HUES64 (cell line): ENCODE data around the gene CDX2. TPM values are rescaled to one million over a fixed set of nuclear protein-coding genes. Genes with fewer than 3 reads are reported as not detected.
"Not testable (repeated sequence)": the region's sequence is repeated elsewhere in the genome, so short reads cannot be mapped to it uniquely, and the experiment has no call there.

Experiments
- H3K27ac ChIP-seq: 2 replicates; pipeline ENCODE4 v1.7.0; 2013; ENCODE audit warnings: low read depth, low read length, inconsistent platforms
- H3K27me3 ChIP-seq: 2 replicates; pipeline ENCODE4 v1.6.1; 2013; ENCODE audit warnings: mild to moderate bottlenecking, low read length; ENCODE audit not compliant: insufficient read depth
- H3K36me3 ChIP-seq: 2 replicates; pipeline ENCODE4 v1.6.1; 2013; ENCODE audit warnings: mild to moderate bottlenecking, low read length; ENCODE audit not compliant: insufficient read depth
- H3K4me1 ChIP-seq: 2 replicates; pipeline ENCODE4 v1.6.1; 2013; ENCODE audit warnings: mild to moderate bottlenecking, low read length, moderate library complexity; ENCODE audit not compliant: insufficient read depth
- H3K4me3 ChIP-seq: 2 replicates; pipeline ENCODE4 v1.5.1; 2013; ENCODE audit warnings: mild to moderate bottlenecking, low read length, moderate library complexity
- H3K9ac ChIP-seq: 2 replicates; pipeline ENCODE4 v1.6.1; 2013; ENCODE audit warnings: mild to moderate bottlenecking, low read depth, low read length
- H3K9me3 ChIP-seq: 2 replicates; pipeline ENCODE4 v1.6.1; 2013; ENCODE audit warnings: low read depth, low read length; ENCODE audit not compliant: insufficient read depth
- WGBS: fragments of 150-250, 120-280 bp; methylation state at CpG from one replicate; pipeline ENCODE4 v1.1.7; 2013; ENCODE audit warnings: missing lambda C conversion rate; 5-methylcytosine and 5-hydroxymethylcytosine counted together
- polyA plus RNA-seq, 2 experiments: library from polyadenylated mRNA; stranded (reverse); fragments of 50-300 nt; gene quantifications; one replicate each; pipeline ENCODE4 v1.2.3, GENCODE V29; 2013

Gene CDX2, protein sequence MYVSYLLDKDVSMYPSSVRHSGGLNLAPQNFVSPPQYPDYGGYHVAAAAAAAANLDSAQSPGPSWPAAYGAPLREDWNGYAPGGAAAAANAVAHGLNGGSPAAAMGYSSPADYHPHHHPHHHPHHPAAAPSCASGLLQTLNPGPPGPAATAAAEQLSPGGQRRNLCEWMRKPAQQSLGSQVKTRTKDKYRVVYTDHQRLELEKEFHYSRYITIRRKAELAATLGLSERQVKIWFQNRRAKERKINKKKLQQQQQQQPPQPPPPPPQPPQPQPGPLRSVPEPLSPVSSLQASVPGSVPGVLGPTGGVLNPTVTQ
- 7.3 TPM for polyA plus RNA-seq (2013, experiment 1 of 2)
- polyA plus RNA-seq (2013, experiment 2 of 2): 13.1 TPM

DNA sequence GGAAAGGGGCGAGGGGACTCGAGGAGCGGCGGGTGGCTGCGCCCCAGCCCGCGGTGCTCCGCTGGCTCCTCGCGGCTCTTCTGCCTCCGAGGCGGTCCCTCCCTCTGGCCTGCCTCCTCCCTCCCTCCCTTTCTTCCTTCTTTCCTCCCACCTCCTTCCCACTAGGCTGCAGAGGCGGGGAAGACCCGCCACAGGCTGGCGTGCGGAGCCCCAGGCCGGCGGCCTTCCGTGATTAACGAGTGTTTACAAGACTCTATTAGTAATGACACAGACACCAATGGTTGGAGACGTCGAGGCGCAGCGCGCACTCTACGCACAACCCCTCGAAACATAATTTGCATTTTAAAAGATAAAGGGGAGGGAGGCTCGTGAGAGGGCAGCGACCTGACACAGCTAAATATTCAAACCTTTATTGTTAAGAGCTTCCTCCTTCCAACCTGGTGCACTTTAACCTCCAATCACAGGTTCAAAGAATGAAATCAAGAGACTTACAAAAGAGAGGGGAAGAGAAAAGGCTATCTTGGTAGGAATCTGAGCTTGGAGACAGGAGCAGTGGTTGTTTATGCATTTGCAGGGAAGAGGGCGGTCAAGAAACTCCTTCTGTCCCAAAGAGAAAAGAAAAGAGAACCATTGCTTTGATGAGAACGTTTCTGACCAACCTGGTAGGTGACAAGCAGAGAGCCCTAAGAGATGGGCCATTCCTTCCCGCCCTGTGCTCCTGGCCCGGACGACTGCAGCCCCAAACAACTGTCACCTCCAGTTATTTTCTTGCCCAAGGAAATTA is at the start of gene CDX2:
Gene CDX2, minus strand, starts transcription at position 234 of the 784 bp plus-strand sequence. CDS start 309 bp downstream, outside the sequence.
- Histone ChIP-seq H3K27ac (no peak within 1 kb of the TSS), H3K9ac (no peak within 1 kb of the TSS), H3K9me3 (no peaks in the 10 kb centered on the region), H3K4me3 (peak within 1 kb of the TSS; percentile 33), H3K27me3 (peaks cover 100% of the 10 kb centered on the region), H3K4me1 (peaks cover 37% of the 10 kb centered on the region), H3K36me3 (no peaks in the 10 kb centered on the region)
- WGBS: under 1% methylated on average over 32 of the region's 34 CpGs

DNA sequence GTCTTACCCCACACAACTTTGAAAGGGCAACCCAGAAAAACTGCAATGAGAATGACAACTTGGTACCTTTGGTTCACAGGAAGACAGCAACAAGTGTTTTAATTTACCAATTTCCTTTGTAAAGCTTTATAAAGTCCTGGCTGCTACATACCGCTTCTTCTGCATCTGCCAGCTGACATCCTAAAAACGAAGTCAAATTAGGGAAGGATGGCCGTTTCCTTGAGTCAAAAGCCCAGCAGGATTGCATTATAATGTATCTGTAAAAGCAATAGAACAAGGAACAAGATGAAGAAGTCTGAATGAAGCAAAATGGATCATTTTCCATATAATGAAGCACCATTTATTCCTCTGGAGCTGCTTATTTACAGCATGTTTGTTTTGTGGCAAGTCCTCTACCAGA is 45.2 kb upstream of the CDX2 start:
- 48% methylated on average over 3 of the region's 3 CpGs for WGBS
- no peak overlapping the region for H3K4me3 ChIP-seq
- H3K9me3 ChIP-seq: no peaks in the 10 kb centered on the region
- H3K27ac ChIP-seq: no peak overlapping the region
- no peak overlapping the region for H3K9ac ChIP-seq
- no peaks in the 10 kb centered on the region for H3K36me3 ChIP-seq
- no peaks in the 10 kb centered on the region; the same call in 1 of the 2 replicates for H3K4me1 ChIP-seq
- no peaks in the 10 kb centered on the region; the same call in 1 of the 2 replicates for H3K27me3 ChIP-seq

DNA sequence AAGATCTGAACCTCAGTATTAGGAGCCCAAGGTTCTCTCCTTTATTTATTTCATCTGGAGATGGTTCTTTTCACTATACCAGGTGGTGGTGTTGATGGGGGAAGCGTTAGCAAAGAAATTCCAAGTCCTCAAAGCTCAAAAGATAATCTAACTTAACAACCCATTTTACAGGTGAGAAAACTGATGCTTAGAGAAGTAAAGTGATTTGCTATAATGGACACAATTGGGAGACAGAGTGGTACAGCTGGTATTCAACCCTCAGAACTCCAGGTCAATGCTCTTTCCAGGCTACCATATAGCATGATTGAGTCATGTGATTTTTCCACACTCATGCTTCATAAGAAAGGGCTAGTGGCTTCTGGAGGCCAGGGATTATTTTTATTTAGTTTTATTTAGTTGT is 44.4 kb upstream of the CDX2 start:
- H3K27ac ChIP-seq: no peak overlapping the region
- H3K27me3 ChIP-seq: no peaks in the 10 kb centered on the region; the same call in 1 of the 2 replicates
- H3K36me3 ChIP-seq: no peaks in the 10 kb centered on the region
- no CpG with 5 or more reads among the region's 1 CpG for whole genome bisulfite sequencing
- no peaks in the 10 kb centered on the region for H3K9me3 ChIP-seq
- H3K4me1 ChIP-seq: no peaks in the 10 kb centered on the region; the same call in 1 of the 2 replicates
- H3K9ac ChIP-seq: no peak overlapping the region
- no peak overlapping the region for H3K4me3 ChIP-seq

DNA sequence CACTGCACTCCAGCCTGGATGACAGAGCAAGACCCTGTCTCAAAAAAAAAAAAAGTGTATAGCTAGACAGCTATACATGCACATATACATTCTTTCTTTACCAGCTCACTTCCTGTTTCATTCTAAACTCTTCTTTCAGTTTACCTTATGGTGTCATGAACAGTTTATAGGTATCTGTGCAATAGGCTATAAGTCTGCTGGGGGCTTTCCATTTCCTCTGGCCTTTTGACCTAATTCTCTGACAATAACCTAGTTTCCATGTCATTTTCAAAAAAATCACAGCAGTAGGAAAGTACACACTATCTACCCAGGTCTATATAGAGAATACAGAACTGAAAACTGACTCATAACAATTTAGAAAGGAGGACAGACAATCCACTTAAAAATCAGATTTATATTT is 43.8 kb upstream of the CDX2 start:
- Histone ChIP-seq H3K9me3 (no peaks in the 10 kb centered on the region), H3K27me3 (no peaks in the 10 kb centered on the region; the same call in 1 of the 2 replicates), H3K4me1 (no peaks in the 10 kb centered on the region; the same call in 1 of the 2 replicates), H3K4me3 (no peak overlapping the region), H3K36me3 (no peaks in the 10 kb centered on the region), H3K9ac (no peak overlapping the region), H3K27ac (no peak overlapping the region)

DNA sequence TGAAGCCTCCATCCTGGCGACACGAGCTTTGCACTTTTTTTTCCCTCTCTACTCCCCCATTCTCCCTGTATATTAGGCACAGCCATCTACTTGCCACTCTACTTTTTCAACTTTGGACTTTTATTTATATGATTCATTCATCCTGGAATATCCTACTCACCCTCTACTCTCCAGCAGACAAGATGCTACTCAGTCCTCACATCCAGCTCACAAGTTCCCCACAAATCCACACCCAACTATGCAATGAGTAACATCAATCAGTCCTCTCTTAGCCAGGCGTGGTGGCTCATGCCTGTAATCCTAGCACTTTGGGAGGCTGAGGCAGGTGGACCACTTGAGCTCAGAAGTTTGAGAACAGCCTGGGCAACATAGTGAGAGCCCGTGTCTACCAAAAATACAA is 43.3 kb upstream of the CDX2 start:
- no peak overlapping the region for H3K4me3 ChIP-seq
- H3K27me3 ChIP-seq: no peaks in the 10 kb centered on the region; the same call in 1 of the 2 replicates
- H3K36me3 ChIP-seq: no peaks in the 10 kb centered on the region
- no peak overlapping the region for H3K9ac ChIP-seq
- no peak overlapping the region for H3K27ac ChIP-seq
- WGBS: 93% methylated on average over 4 of the region's 4 CpGs
- H3K4me1 ChIP-seq: no peaks in the 10 kb centered on the region; the same call in 1 of the 2 replicates
- no peaks in the 10 kb centered on the region for H3K9me3 ChIP-seq

DNA sequence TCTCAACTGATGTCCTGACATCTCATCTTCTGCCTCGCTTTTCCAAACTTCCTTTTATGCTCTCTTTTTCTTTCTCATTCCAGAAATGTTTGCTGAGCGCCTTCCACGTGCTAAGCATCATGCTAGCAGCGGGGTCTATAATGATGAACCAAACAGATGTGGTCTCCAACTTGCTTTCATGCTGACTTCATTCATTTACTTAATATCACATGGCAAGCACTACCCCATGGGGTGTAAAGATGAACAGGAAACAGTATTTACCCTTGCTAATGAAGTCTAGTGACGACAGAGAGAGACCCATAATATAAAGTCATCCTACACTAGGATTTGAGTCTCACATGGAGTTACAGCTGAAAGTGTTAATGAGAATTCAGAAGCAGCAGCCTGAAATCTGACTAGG is 40.9 kb upstream of the CDX2 start:
- Histone ChIP-seq H3K27ac (no peak overlapping the region), H3K27me3 (no peaks in the 10 kb centered on the region; the same call in 1 of the 2 replicates), H3K9me3 (no peaks in the 10 kb centered on the region), H3K36me3 (no peaks in the 10 kb centered on the region), H3K4me1 (no peaks in the 10 kb centered on the region; the same call in 1 of the 2 replicates), H3K9ac (no peak overlapping the region), H3K4me3 (no peak overlapping the region)
- 86% methylated on average over 4 of the region's 5 CpGs for WGBS

DNA sequence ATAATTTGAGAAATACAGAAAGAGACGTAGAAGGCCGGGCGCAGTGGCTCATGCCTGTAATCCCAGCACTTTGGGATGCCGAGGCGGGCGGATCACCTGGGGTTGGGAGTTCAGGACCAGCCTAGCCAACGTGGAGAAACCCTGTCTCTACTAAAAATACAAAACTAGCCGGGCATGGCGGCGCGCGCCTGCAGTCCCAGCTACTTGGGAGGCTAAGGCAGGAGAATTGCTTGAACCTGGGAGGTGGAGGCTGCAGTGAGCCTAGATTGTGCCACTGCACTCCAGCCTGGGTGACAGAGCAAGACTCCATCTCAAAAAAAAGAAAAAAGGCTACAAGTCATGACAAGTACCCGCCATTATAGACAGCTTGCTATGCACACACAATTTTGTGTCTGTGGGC is 35.9 kb upstream of the CDX2 start:
- WGBS: 94% methylated on average over 12 of the region's 13 CpGs
- not testable (repeated sequence) for H3K9me3 ChIP-seq, H3K9ac ChIP-seq, H3K27ac ChIP-seq, H3K4me1 ChIP-seq, H3K36me3 ChIP-seq, H3K4me3 ChIP-seq, H3K27me3 ChIP-seq

DNA sequence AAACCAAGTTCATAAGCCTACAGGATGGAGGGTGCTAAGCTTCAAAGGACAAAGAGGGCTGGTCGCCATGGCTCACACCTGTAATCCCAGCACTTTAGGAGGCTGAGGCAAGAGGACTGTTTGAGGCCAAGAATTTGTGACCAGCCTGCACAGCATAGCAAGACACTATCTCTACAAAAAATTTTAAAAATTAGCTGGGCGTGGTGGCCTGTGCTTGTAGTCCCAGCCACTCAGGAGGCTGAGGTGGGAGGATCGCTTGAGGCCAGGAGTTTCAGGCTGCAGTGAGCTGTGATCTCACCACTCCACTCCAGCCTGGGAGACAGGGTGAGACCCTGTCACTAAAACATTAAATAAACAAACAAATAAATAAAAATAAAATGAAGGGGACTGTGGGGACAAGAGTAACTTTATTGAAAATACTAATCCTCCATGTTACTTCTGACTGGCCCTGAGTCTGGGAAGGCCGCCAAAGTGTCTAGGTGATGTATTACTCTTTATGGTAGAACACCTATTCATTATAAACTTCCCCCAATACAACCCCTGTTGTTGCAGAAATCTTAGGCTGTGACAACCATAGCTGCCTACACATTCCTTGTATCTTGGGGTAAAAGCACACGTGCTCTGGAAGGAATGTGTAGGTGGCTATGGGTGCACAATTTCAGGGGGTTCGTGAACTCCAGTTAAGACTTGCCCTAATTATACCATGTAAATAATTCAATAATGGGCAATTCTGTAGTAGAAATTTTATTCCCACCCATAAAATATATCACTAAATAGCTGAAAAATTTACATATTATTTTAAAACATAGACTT is 34.0 kb upstream of the CDX2 start:
- WGBS: 91% methylated on average over 5 of the region's 6 CpGs
- H3K4me3 ChIP-seq: no peak overlapping the region
- H3K36me3 ChIP-seq: no peaks in the 10 kb centered on the region
- no peaks in the 10 kb centered on the region for H3K4me1 ChIP-seq
- no peak overlapping the region for H3K9ac ChIP-seq
- no peaks in the 10 kb centered on the region for H3K9me3 ChIP-seq
- no peak overlapping the region for H3K27ac ChIP-seq
- no peaks in the 10 kb centered on the region for H3K27me3 ChIP-seq

DNA sequence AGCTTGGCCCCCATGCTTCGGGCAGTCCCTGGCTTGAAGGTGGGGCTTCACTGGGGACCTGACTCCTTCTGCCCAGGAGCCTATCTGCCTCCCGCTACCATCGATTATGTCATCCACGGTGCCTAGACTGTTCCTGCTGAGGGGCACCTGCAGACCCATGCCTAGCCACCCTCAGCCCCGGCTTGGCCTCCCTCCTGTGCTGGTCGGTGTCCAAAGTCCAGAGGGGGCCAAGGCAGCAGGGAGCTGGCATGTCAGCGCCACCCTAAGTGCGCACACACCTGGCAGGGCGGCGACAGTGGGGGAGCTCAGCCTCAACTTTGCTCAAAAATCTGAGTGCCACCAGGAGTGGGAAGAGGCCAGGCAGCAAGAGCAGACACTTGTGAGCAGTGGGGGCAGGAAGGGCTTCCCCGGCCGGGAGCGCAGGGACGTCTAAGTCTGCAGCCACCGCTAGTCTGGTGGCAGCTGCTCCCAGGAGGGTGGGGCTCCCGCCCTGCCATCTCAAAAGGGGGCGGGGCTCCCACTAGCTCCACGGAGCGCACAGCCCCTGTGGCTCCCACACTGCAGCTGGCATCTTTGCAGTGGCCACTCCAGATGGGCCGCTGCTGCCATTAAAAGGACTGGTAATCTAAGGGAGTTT is 32.8 kb upstream of the CDX2 start:
- H3K4me3 ChIP-seq: no peak overlapping the region
- no peaks in the 10 kb centered on the region for H3K27me3 ChIP-seq
- no peaks in the 10 kb centered on the region for H3K4me1 ChIP-seq
- H3K36me3 ChIP-seq: no peaks in the 10 kb centered on the region
- no peaks in the 10 kb centered on the region for H3K9me3 ChIP-seq
- H3K9ac ChIP-seq: no peak overlapping the region
- no peak overlapping the region for H3K27ac ChIP-seq
- 87% methylated on average over 20 of the region's 20 CpGs for WGBS

DNA sequence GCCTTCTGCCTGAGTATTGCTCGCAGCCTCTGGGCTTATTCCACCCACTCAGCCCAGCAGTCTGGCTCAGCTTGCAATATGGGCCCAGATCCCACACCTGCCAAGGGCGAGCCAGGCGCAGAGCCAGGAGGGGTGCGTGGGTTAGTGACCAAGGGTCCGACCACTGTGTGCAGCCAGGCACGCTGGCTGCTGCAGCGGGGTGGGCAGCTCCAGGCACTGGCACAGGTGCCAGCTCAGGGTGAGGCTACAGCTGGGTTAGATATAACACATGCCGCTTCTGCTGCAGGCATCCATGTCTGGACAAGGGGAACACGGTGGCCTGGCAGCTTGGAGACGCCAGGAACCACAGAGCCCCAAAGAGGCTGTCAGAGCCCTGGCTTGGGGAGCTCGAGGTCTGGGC is 31.9 kb upstream of the CDX2 start:
- H3K9ac ChIP-seq: no peak overlapping the region
- 95% methylated on average over 11 of the region's 11 CpGs for WGBS
- no peak overlapping the region for H3K27ac ChIP-seq
- H3K4me3 ChIP-seq: no peak overlapping the region
- H3K36me3 ChIP-seq: no peaks in the 10 kb centered on the region
- H3K27me3 ChIP-seq: no peaks in the 10 kb centered on the region
- no peaks in the 10 kb centered on the region for H3K4me1 ChIP-seq
- no peaks in the 10 kb centered on the region for H3K9me3 ChIP-seq
